GM23248 (cell line): ENCODE measurements around the gene TGM3. TPM values are rescaled to one million over a fixed set of nuclear protein-coding genes. Genes with fewer than 3 reads are reported as not detected.

Source experiments
- DNase-seq: peaks from one replicate; pipeline ENCODE4 v3.0.0-alpha.2; 2015
- H2AFZ ChIP-seq: fragments of 200-600 bp; sonication (generic); 2 replicates; pipeline ENCODE4 v1.6.1; 2016; ENCODE audit warnings: antibody characterized with exemption
- H3F3A ChIP-seq: fragments of 200-600 bp; sonication (generic); 2 replicates; pipeline ENCODE4 v1.6.1; 2016; ENCODE audit warnings: mild to moderate bottlenecking, antibody characterized with exemption, mixed run types; ENCODE audit not compliant: insufficient read depth
- H3K27ac ChIP-seq: fragments of 200-600 bp; sonication (generic); 2 replicates; pipeline ENCODE4 v1.5.1; 2016; ENCODE audit warnings: mild to moderate bottlenecking
- H3K27me3 ChIP-seq: fragments of 200-600 bp; sonication (generic); replicated peaks from 2 replicates; pipeline ENCODE4 v1.6.1; 2016; ENCODE audit warnings: mild to moderate bottlenecking; ENCODE audit not compliant: insufficient read depth
- H3K36me3 ChIP-seq: fragments of 200-600 bp; sonication (generic); 2 replicates; pipeline ENCODE4 v1.6.1; 2016; ENCODE audit warnings: low read depth, mild to moderate bottlenecking
- H3K4me1 ChIP-seq: fragments of 200-600 bp; sonication (generic); 2 replicates; pipeline ENCODE4 v1.6.1; 2016; ENCODE audit warnings: mild to moderate bottlenecking; ENCODE audit not compliant: insufficient read depth
- H3K4me2 ChIP-seq: fragments of 200-600 bp; sonication (generic); one replicate; pipeline ENCODE4 v1.6.1; 2016; ENCODE audit warnings: mild to moderate bottlenecking; ENCODE audit not compliant: unreplicated experiment
- H3K4me3 ChIP-seq: fragments of 200-600 bp; sonication (generic); 2 replicates; pipeline ENCODE4 v1.5.1; 2016; ENCODE audit warnings: mild to moderate bottlenecking
- H3K79me2 ChIP-seq: fragments of 200-600 bp; sonication (generic); 2 replicates; pipeline ENCODE4 v1.6.1; 2016; ENCODE audit warnings: mild to moderate bottlenecking; ENCODE audit not compliant: insufficient read depth
- H3K9ac ChIP-seq: fragments of 200-600 bp; sonication (generic); 2 replicates; pipeline ENCODE4 v1.6.1; 2016; ENCODE audit warnings: mild to moderate bottlenecking
- H3K9me2 ChIP-seq: fragments of 200-600 bp; sonication (generic); 2 replicates; pipeline ENCODE4 v1.6.1; 2016; ENCODE audit warnings: mixed run types, mild to moderate bottlenecking, moderate library complexity; ENCODE audit not compliant: insufficient read depth
- H3K9me3 ChIP-seq: fragments of 200-600 bp; sonication (generic); one replicate; pipeline ENCODE4 v1.6.1; 2017; ENCODE audit warnings: low read depth
- H4K20me1 ChIP-seq: fragments of 200-600 bp; sonication (generic); 2 replicates; pipeline ENCODE4 v1.6.0; 2016; ENCODE audit not compliant: insufficient read depth
- EZH2 ChIP-seq: fragments of 200-600 bp; sonication (generic); IDR thresholded peaks from 2 replicates; pipeline ENCODE4 v1.6.1; 2018; ENCODE audit warnings: antibody characterized with exemption, mild to moderate bottlenecking; ENCODE audit not compliant: insufficient read depth, poor library complexity, severe bottlenecking
- EZH2phosphoT487 ChIP-seq: fragments of 200-600 bp; sonication (generic); IDR thresholded peaks from 2 replicates; pipeline ENCODE4 v1.6.1; 2018; ENCODE audit warnings: antibody characterized with exemption, moderate library complexity, mild to moderate bottlenecking, low read depth; ENCODE audit not compliant: insufficient read depth
- WGBS, 2 experiments: methylation state at CpG; one replicate each; pipeline ENCODE4 v1.1.6; 2015 to 2017; ENCODE audit warnings: low lambda C conversion rate in 2 of 2, low coverage in 1 of 2; ENCODE audit errors: missing lambda C conversion rate in 2 of 2; 5-methylcytosine and 5-hydroxymethylcytosine counted together
- in situ Hi-C: fragments of 300-500 bp; cut with MboI; formaldehyde crosslinking; loops from 2 replicates; pipeline ENCODE4 v1.15.0; 2020
- polyA plus RNA-seq: library from polyadenylated mRNA; unstranded; fragments of >200 nt; fragmentation: Nextera tagmentation; extraction: Ambion mirVana; gene quantifications from 2 replicates; pipeline ENCODE4 v1.2.1, GENCODE V29; 2016
- total RNA-seq: library from RNA; depleted of rRNA; stranded (reverse); fragments of >200 nt; shearing (Covaris generic); gene quantifications from 2 replicates; pipeline ENCODE4 v1.2.3, GENCODE V29; 2014

TGM3 gene
- total and polyA plus RNA-seq, 2 experiments from 2014 or later = 0.11 to 0.25 TPM

- Histone ChIP-seq H3K27ac (no peak overlapping the region), H3K27me3 (no peaks in the 10 kb centered on the region), H3K9me2 (no peaks in the 10 kb centered on the region), H3K4me2 (no peak overlapping the region), H3K9ac (no peak overlapping the region), H3K36me3 (no peaks in the 10 kb centered on the region), H3K4me3 (no peak overlapping the region), H3F3A (no peaks in the 10 kb centered on the region), H2AFZ (no peak overlapping the region), H3K9me3 (no peaks in the 10 kb centered on the region), H3K79me2 (no peaks in the 10 kb centered on the region), H4K20me1 (no peaks in the 10 kb centered on the region), H3K4me1 (peaks cover 10% of the 10 kb centered on the region)
- WGBS, 2 experiments = 62 to 63% methylated on average over 7 of the region's 7 CpGs
- in situ Hi-C loops = no loop called here
- TF ChIP-seq EZH2phosphoT487 = no peak
- TF ChIP-seq EZH2 = no peak
- DNase-seq = no peak
These were observed 8.4 kb downstream of the TGM3 start for GRCh38 chr20:2304180-2304579.

GRCh38 chr20:2305029-2305428 lies 9.2 kb downstream of the TGM3 start:
- H3K9me3 ChIP-seq = no peaks in the 10 kb centered on the region
- WGBS, 2 experiments = 0 to 5% methylated on average over 2 of the region's 2 CpGs
- in situ Hi-C loops = no loop called here
- DNase-seq = no peak
- no peaks in the 10 kb centered on the region for H3K79me2 ChIP-seq
- no peaks in the 10 kb centered on the region for H3K27me3 ChIP-seq
- H3K27ac ChIP-seq = no peak overlapping the region
- no peaks in the 10 kb centered on the region for H4K20me1 ChIP-seq
- peaks cover 10% of the 10 kb centered on the region for H3K4me1 ChIP-seq
- H2AFZ ChIP-seq = no peak overlapping the region
- no peaks in the 10 kb centered on the region for H3K9me2 ChIP-seq
- TF ChIP-seq EZH2 = no peak
- no peak for TF ChIP-seq EZH2phosphoT487
- no peaks in the 10 kb centered on the region for H3F3A ChIP-seq
- H3K4me2 ChIP-seq = no peak overlapping the region
- H3K36me3 ChIP-seq = no peaks in the 10 kb centered on the region
- H3K4me3 ChIP-seq = no peak overlapping the region
- no peak overlapping the region for H3K9ac ChIP-seq

DNA sequence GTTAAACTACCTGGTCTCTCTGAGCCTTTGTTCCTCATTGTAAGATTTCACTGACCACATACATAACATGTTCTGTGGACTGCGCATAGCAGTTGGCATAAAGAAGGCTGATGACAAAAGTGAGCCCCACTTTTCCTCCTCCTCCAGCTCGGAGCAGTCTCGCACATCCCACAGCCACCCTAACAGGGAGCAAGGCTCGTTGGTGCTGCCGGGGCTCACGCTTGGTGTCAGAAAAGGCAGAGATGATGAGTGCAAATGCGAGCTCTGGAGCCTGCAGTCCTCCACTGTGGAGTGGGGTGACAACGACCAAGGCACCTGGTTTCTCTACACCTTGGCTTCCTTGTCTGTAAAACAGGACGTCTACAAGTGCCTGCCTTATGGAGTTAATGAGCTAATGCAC lies 9.7 kb downstream of the TGM3 start:
- WGBS, 2 experiments = 63 to 65% methylated on average over 9 of the region's 9 CpGs
- TF ChIP-seq EZH2phosphoT487 = no peak
- TF ChIP-seq EZH2 = no peak

DNA sequence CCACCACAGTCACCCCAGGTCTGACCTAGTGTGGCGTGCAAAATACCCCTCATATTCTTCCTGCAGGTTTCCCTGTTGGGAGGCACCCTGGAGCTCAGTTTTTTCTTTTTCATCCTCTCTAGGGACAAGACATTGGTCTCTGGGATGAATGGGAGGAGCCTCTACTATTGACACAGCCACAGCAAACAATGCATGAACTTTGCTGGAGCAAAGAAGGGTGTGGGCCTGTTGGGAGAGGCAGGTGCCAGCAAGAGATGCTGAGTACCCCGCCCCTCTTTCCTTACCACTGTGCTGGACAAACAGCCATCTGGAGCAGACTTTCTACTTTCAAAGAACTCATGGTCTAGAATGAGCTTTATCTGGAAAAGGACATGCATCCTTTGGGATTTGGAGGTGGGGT lies 10.1 kb downstream of the TGM3 start:
- no peaks in the 10 kb centered on the region for H3K9me3 ChIP-seq
- no peaks in the 10 kb centered on the region for H3F3A ChIP-seq
- H3K4me1 ChIP-seq = peaks cover 9% of the 10 kb centered on the region
- WGBS, 2 experiments = 50 to 67% methylated on average over 2 of the region's 2 CpGs
- DNase-seq = no peak
- no peak overlapping the region for H2AFZ ChIP-seq
- H3K36me3 ChIP-seq = no peaks in the 10 kb centered on the region
- in situ Hi-C loops = no loop called here
- no peak overlapping the region for H3K9ac ChIP-seq
- H3K4me3 ChIP-seq = no peak overlapping the region
- TF ChIP-seq EZH2 (no peak), EZH2phosphoT487 (no peak)
- H3K27ac ChIP-seq = no peak overlapping the region
- no peak overlapping the region for H3K4me2 ChIP-seq
- no peaks in the 10 kb centered on the region for H3K79me2 ChIP-seq
- H4K20me1 ChIP-seq = no peaks in the 10 kb centered on the region
- no peaks in the 10 kb centered on the region for H3K9me2 ChIP-seq
- no peaks in the 10 kb centered on the region for H3K27me3 ChIP-seq

More for the DNA sequence above, 9.7 kb downstream of the TGM3 start:
- Histone ChIP-seq H3K9ac (no peak overlapping the region), H3F3A (no peaks in the 10 kb centered on the region), H3K27ac (no peak overlapping the region), H3K79me2 (no peaks in the 10 kb centered on the region), H3K27me3 (no peaks in the 10 kb centered on the region), H3K36me3 (no peaks in the 10 kb centered on the region), H3K4me2 (no peak overlapping the region), H3K4me1 (peaks cover 10% of the 10 kb centered on the region), H2AFZ (no peak overlapping the region), H3K9me2 (no peaks in the 10 kb centered on the region), H3K4me3 (no peak overlapping the region), H3K9me3 (no peaks in the 10 kb centered on the region), H4K20me1 (no peaks in the 10 kb centered on the region)
- no peak for DNase-seq
- in situ Hi-C loops = no loop called here

DNA sequence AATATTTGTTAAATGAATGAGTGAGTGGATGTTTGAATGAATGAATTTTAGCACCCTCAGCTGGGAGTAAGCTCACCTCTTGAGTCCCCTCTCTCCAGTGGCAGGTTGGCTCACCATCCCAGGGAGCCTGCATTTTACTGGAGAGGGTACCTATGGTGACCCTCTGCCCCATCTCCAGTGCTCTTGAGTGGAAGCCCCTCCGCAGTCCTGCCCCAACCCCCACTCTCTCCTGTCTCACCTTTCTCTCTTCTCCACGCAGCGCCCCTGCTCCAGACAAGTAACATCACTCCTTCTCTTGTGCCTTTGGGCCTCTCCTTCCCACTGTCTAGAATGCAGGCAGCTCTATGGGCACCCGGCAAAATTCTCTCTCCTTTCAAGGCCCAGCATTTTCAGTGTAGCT lies 11.3 kb downstream of the TGM3 start:
- Histone ChIP-seq H4K20me1 (no peaks in the 10 kb centered on the region), H3K9me2 (no peaks in the 10 kb centered on the region), H3F3A (no peaks in the 10 kb centered on the region), H3K27ac (no peak overlapping the region), H3K9me3 (no peaks in the 10 kb centered on the region), H3K27me3 (no peaks in the 10 kb centered on the region), H3K4me1 (peaks cover 9% of the 10 kb centered on the region), H3K79me2 (no peaks in the 10 kb centered on the region), H3K9ac (no peak overlapping the region), H3K4me2 (no peak overlapping the region), H2AFZ (no peak overlapping the region), H3K4me3 (no peak overlapping the region), H3K36me3 (no peaks in the 10 kb centered on the region)
- TF ChIP-seq EZH2phosphoT487 (no peak), EZH2 (no peak)
- in situ Hi-C loops = no loop called here
- no peak for DNase-seq
- 71 to 73% methylated on average over 4 of the region's 4 CpGs for WGBS, 2 experiments
